Kidney (tissue), 14 donors: ENCODE results near the gene CHST13. TPM values are rescaled to one million over a fixed set of nuclear protein-coding genes. Genes with fewer than 3 reads are reported as not detected.

Experiments used
- DNase-seq, 5 donors: peaks; one replicate each; pipeline ENCODE4 v3.0.0-alpha.2; 2013 to 2020
- FAIRE-seq: peaks from 2 replicates; lab custom pipeline; 2012; peaks lifted over from hg19 to GRCh38; lab: Jason Lieb, UNC
- H3K27ac ChIP-seq, 2 donors: one replicate each; pipeline ENCODE4 v1.7.0; 2013; ENCODE audit warnings: low read depth in 2 of 2, low read length in 2 of 2, inconsistent platforms in 1 of 2
- H3K27me3 ChIP-seq: one replicate; pipeline ENCODE4 v1.7.1; 2013; ENCODE audit warnings: low read length, inconsistent platforms; ENCODE audit not compliant: control insufficient read depth, insufficient read depth
- H3K36me3 ChIP-seq, 3 donors: one replicate each; pipeline versions ENCODE4 v1.7.0 to v1.7.1; 2013; ENCODE audit warnings: low read length in 3 of 3, control low read depth in 1 of 3, inconsistent platforms in 1 of 3; ENCODE audit not compliant: insufficient read depth in 3 of 3, control insufficient read depth in 2 of 3
- H3K4me1 ChIP-seq, 3 donors: one replicate each; pipeline versions ENCODE4 v1.7.0 to v1.7.1; 2013; ENCODE audit warnings: low read length in 3 of 3, inconsistent platforms in 1 of 3, low read depth in 1 of 3; ENCODE audit not compliant: control insufficient read depth in 2 of 3, insufficient read depth in 2 of 3
- H3K4me3 ChIP-seq, 3 donors: one replicate each; pipeline versions ENCODE4 v1.7.0 to v1.8.1; 2013; ENCODE audit warnings: low read length in 3 of 3, control low read depth in 1 of 3, inconsistent platforms in 1 of 3
- H3K9ac ChIP-seq, 3 donors: one replicate each; pipeline versions ENCODE4 v1.7.0 to v1.7.1; 2013; ENCODE audit warnings: low read length in 3 of 3, control low read depth in 1 of 3, inconsistent platforms in 1 of 3
- H3K9me3 ChIP-seq, 3 donors: one replicate each; pipeline versions ENCODE4 v1.7.0 to v1.7.1; 2013; ENCODE audit warnings: low read length in 3 of 3, control low read depth in 1 of 3, inconsistent platforms in 1 of 3; ENCODE audit not compliant: control insufficient read depth in 2 of 3, insufficient read depth in 1 of 3
- CTCF ChIP-seq: IDR thresholded peaks from 3 replicates; pipeline ENCODE4 v1.5.1; 2012; ENCODE audit warnings: mild to moderate bottlenecking, moderate library complexity, borderline replicate concordance; ENCODE audit not compliant: insufficient read depth; ENCODE audit errors: extremely low read depth
- intact Hi-C: fragments of 100-400 bp; cut with DNase I; formaldehyde crosslinking; loops from one replicate; pipeline ENCODE4 v1.11.1; 2022
- polyA plus RNA-seq: library from polyadenylated mRNA; stranded (reverse); fragments of 350-450 nt; fragmentation: Illumina TruSeq; extraction: RNeasy Lipid Tissue Mini Kit (QIAGEN cat#74804); gene quantifications from one replicate; pipeline ENCODE4 v1.2.3, GENCODE V29; 2014; ENCODE audit warnings: low read depth, low replicate concordance; ENCODE audit not compliant: insufficient read depth
- total RNA-seq: library from RNA; stranded (reverse); fragmentation: NEBNext Ultra II Directional; extraction: Animal tissue kit (Norgen Biotek cat#: 25700); gene quantifications from one replicate; pipeline ENCODE4 v1.2.1, GENCODE V29; 2021
- donor health status: control.
- donor health status: control.
- donor health status: control.
- donor health status: control.
- donor health status: control.
- donor health status: DM: yes; HTN: yes; CAD: no.
- donor health status: Normal renal cell carcinoma (clear cell type).

CHST13 gene
- total and polyA plus RNA-seq, 2 donors from 2014 or later = 3.3 to 7.0 TPM

DNA sequence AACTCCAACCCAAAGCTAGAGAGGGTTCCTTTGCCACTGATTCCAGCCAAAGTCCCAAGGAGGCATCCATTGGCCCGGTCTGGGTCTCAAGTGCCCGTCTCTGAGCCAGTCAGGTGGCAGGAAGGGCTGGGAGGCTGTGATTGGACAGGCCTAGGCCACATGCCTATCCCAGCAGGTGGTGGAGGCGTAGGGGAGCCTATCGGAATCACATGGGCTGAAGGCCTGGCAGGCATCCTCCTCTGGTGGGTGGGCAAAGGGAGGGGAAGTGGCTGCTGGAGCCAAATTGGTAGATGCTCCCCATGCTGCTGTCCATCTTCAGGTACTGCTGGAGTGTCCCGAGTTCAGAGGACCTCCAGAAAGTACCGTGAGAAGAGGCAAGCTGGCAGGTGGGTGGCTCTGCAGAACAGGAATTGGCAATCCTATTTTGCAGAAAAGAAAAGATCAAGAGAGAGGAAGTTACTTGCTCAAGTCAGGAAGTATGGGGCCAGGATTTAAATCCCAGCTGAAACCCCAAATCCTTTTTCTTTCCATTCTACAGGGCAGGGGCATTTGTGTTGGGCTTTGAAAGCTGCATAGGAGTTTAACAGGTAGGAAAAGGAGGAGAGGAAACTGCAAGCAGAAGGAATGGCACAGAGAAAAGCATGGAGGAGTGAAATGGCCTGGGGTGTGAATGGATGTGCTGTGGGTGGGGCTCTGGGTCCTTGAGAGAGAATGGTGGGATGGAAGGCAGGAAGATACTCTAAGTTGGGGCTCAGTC is 3.7 kb downstream of the CHST13 start:
- Histone ChIP-seq H3K9ac (no peak overlapping the region), H3K4me1 (peaks cover 0 to 9% (median 4%) of the 10 kb centered on the region in 3 donors), H3K36me3 (no peaks in the 10 kb centered on the region), H3K27me3 (peaks cover 3% of the 10 kb centered on the region), H3K4me3 (no peak overlapping the region), H3K27ac (no peak overlapping the region), H3K9me3 (no peaks in the 10 kb centered on the region)
- no peak for TF ChIP-seq CTCF
- DNase-seq = peak in 1 of 5 donors; percentile 20
- intact Hi-C loops = no loop called here
- FAIRE-seq = no peak

DNA sequence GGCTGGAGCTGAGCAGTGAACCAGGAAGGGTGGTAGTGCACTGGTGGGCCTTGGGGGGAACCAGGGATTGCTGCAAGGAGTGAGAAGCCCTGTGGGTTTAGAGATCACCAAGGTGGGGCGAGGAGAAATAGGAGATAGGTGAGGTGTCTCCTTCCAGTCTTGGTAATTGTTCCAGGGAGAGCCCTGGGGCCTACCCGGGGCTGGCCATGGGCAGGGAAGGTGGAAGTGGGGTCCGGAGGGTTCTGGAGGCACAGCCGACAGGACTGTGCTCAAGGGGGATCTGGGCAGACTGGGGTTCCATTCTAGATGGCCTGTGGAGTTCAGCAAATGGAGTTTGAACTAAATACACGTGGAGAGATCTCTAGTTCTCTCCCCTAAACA is 4.5 kb downstream of the CHST13 start:
- intact Hi-C loops = no loop called here
- DNase-seq (peak in 1 of 5 donors; percentile 43), FAIRE-seq (no peak)
- Histone ChIP-seq H3K9me3 (no peaks in the 10 kb centered on the region), H3K27ac (no peak overlapping the region), H3K9ac (no peak overlapping the region), H3K4me1 (peaks cover 0 to 9% (median 4%) of the 10 kb centered on the region in 3 donors), H3K36me3 (no peaks in the 10 kb centered on the region), H3K4me3 (no peak overlapping the region), H3K27me3 (peaks cover 3% of the 10 kb centered on the region)
- no peak for TF ChIP-seq CTCF

DNA sequence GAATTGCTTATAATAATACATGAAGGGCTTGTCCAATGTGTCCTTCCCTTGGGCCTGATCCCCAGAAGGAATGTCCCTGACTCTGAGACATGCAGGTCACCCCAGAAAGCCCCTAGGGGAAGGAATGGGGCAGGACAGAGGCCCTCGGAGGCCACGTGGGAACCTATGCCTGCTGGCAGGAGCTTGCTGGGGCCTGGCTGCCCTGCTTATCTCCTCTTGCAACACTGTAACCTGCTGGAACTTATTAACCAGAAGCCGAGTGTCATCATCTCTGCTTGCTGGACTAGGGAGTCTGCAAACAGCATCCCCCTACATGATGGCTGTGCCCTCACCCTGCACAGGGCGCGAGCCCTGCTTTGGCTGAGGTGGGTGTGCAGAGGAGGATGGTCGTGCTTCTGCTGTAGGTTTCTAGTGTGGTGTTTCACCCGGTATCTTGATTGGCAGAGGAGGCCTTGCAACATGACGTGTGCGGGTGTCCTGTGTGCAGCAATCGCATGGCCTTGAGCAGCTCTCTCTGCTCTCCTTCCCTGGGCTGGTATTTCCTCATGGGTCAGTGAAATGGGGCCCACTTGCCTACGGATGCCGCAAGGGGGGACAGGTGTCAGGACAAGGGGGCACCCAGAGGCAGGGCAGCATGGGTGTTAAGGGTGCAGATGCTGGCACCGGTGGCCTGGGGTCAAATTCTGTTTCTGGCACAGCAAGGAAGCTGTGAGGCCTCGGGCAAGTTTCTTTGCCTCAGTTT is 5.0 kb downstream of the CHST13 start:
- peaks cover 0 to 6% (median 4%) of the 10 kb centered on the region in 3 donors for H3K4me1 ChIP-seq
- no peaks in the 10 kb centered on the region for H3K27me3 ChIP-seq
- no peak overlapping the region for H3K27ac ChIP-seq
- no peak overlapping the region for H3K9ac ChIP-seq
- no peak overlapping the region for H3K4me3 ChIP-seq
- no peak for FAIRE-seq
- no peaks in the 10 kb centered on the region for H3K9me3 ChIP-seq
- no peaks in the 10 kb centered on the region for H3K36me3 ChIP-seq
- peak; percentile 46 to 72 (median 62) for DNase-seq
- TF ChIP-seq CTCF = no peak
- intact Hi-C loops = no loop called here
